ENCODE results near the gene RABEP2. TPM values are rescaled to one million over a fixed set of nuclear protein-coding genes. Genes with fewer than 3 reads are reported as not detected.
"Not testable (repeated sequence)": the region's sequence is repeated elsewhere in the genome, so short reads cannot be mapped to it uniquely, and the experiment has no call there.

RABEP2 gene
- total and polyA plus RNA-seq, 5 donors from 2014 or later: 2.9 to 28.2 (median 3.8) TPM

DNA sequence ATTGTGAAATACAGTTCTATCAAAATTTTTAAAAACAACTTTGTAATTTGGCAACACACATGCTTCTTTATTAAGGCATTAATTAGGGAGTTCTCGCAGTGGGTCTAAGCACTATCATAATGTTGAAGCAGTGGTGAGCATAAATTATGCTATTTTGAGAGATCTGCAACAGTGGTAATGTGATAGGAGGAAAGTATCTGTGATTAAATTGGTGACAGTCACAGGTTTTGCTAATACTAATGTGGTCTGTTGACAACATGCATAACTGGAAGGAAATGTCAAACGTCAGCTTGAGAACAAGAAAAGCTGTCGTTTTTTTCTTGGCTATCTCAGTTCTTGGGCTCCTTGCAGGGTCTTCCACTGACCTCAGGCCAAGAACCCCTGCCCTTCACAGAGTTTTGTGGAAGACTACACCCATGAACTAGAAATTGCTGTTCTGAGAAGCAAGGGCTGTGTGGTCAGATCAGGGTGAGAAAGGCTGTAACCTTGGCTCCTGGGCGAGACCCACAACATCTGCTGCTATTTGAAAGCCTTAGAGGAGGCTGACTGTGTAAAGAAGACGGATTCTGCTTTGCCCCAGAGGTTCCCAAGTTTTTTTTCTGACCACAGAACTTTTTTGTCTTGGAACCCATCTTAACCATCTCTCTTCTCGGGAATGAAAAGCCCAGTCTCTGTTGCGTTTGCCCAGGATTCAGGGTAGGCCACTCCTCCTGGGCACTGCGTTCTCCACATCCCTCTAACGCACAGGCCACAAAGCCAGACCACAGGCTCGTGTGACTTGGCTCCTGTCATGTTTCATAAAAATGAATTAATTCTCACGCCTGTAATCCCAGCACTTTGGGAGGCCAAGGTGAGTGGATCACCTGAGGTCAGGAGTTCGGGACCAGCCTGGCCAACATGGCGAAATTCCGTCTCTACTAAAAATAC is 32.8 kb downstream of the RABEP2 start:
- Histone ChIP-seq H3K27me3 (ENCODE audit: control insufficient read depth, insufficient read depth, low read length) (no peaks in the 10 kb centered on the region), H3K27ac (ENCODE audit: insufficient read depth, low read length, poor library complexity, severe bottlenecking) (no peak overlapping the region), H3K36me3 (ENCODE audit: control insufficient read depth, insufficient read depth, low read length) (no peaks in the 10 kb centered on the region), H3K4me3 (ENCODE audit: low read depth, low read length) (no peak overlapping the region), H3K4me1 (ENCODE audit: control insufficient read depth, insufficient read depth, low read length, poor library complexity, severe bottlenecking) (no peaks in the 10 kb centered on the region), H3K9me3 (ENCODE audit: control insufficient read depth in 2 of 2, low read length in 2 of 2) (no peaks in the 10 kb centered on the region)
- no peak for DNase-seq
- H3K27me3 Mint-ChIP-seq: no peaks in the 10 kb centered on the region
- ATAC-seq (ENCODE audit: low read depth in 2 of 2): no peak
- no peaks in the 10 kb centered on the region for H3K36me3 Mint-ChIP-seq
- H3K9me3 Mint-ChIP-seq: no peaks in the 10 kb centered on the region
- H3K4me3 Mint-ChIP-seq: no peak overlapping the region
- H3K4me1 Mint-ChIP-seq: no peaks in the 10 kb centered on the region
- H3K27ac Mint-ChIP-seq: no peak overlapping the region

DNA sequence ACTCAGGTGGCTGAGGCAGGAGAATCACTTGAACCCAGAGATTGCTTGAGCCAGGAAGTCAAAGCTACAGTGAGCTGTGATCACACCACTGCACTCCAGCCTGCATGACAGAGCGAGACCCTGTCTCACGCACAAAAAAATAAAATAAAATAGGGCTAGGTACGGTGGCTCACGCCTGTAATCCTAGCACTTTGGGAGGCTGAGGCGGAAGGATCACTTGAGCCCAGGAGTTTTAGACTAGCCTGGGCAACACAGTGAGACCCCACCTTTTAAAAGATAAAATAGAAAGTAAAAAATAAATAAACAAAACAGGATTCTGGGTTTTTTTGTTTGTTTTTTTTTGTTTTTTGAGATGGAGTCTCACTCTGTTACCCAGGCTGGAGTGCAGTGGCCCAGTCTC is 34.7 kb downstream of the RABEP2 start:
- H3K27ac Mint-ChIP-seq; H3K27me3 Mint-ChIP-seq; H3K4me1 ChIP-seq (ENCODE audit: control insufficient read depth, insufficient read depth, low read length, poor library complexity, severe bottlenecking); H3K9me3 Mint-ChIP-seq; H3K4me3 ChIP-seq (ENCODE audit: low read depth, low read length); H3K36me3 Mint-ChIP-seq; H3K4me3 Mint-ChIP-seq; H3K36me3 ChIP-seq (ENCODE audit: control insufficient read depth, insufficient read depth, low read length); DNase-seq; H3K9me3 ChIP-seq (ENCODE audit: control insufficient read depth in 2 of 2, low read length in 2 of 2); H3K27me3 ChIP-seq (ENCODE audit: control insufficient read depth, insufficient read depth, low read length); ATAC-seq (ENCODE audit: low read depth in 2 of 2); H3K4me1 Mint-ChIP-seq; H3K27ac ChIP-seq (ENCODE audit: insufficient read depth, low read length, poor library complexity, severe bottlenecking): not testable (repeated sequence)

DNA sequence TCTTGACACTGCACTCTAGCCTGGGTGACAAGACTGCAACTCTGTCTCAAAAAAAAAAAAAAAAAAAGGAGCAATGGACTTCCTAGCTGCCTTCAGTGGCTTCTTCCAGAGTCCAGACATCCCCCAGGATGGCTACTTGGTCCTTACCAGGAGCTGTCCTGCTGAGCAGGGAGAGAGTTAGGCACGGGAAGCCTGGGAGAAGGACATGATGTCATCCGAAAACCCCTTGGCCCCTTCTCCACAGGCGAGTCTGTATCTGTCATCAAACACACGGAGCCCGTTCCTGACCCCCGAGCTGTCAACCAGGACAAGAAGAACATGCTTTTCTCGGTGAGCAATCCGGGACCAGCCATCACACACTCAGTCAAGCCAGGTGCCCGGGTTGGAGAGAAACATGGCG is 38.1 kb downstream of the RABEP2 start:
- Mint-ChIP-seq H3K27ac (peak overlapping the region in 1 of 3 donors; percentile 26), H3K4me3 (no peak overlapping the region), H3K9me3 (no peaks in the 10 kb centered on the region), H3K36me3 (no peaks in the 10 kb centered on the region), H3K27me3 (no peaks in the 10 kb centered on the region), H3K4me1 (peaks cover 0 to 5% (median 0%) of the 10 kb centered on the region in 4 donors)
- ATAC-seq (ENCODE audit: low read depth in 2 of 2) (no peak), DNase-seq (no peak)
- no peak overlapping the region for H3K27ac ChIP-seq (ENCODE audit: insufficient read depth, low read length, poor library complexity, severe bottlenecking)
- no peaks in the 10 kb centered on the region for H3K4me1 ChIP-seq (ENCODE audit: control insufficient read depth, insufficient read depth, low read length, poor library complexity, severe bottlenecking)
- no peaks in the 10 kb centered on the region for H3K36me3 ChIP-seq (ENCODE audit: control insufficient read depth, insufficient read depth, low read length)
- no peaks in the 10 kb centered on the region for H3K9me3 ChIP-seq (ENCODE audit: control insufficient read depth in 2 of 2, low read length in 2 of 2)
- no peak overlapping the region for H3K4me3 ChIP-seq (ENCODE audit: low read depth, low read length)
- H3K27me3 ChIP-seq (ENCODE audit: control insufficient read depth, insufficient read depth, low read length): no peaks in the 10 kb centered on the region

DNA sequence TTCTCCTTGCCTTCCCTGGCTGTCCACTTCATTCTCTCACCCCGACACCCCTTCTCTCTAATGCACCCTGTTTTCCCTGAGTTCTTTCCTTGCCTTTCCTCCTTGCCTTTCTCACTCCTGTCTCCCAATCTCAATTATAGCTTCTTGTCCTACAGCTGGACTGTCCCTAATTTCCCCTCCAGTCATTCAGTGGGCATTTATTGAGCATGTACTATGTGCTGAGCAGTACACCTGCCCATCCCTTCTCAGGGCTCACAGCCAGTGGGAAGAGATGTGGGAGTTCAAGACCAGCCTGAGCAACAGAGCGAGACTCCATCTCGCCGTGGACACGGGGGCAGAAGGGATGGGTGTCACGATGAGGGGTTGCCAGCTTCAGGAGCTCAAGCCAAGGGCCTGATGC is 41.0 kb downstream of the RABEP2 start:
- H3K4me3 Mint-ChIP-seq: peak overlapping the region in 2 of 4 donors; percentile 46 to 55

DNA sequence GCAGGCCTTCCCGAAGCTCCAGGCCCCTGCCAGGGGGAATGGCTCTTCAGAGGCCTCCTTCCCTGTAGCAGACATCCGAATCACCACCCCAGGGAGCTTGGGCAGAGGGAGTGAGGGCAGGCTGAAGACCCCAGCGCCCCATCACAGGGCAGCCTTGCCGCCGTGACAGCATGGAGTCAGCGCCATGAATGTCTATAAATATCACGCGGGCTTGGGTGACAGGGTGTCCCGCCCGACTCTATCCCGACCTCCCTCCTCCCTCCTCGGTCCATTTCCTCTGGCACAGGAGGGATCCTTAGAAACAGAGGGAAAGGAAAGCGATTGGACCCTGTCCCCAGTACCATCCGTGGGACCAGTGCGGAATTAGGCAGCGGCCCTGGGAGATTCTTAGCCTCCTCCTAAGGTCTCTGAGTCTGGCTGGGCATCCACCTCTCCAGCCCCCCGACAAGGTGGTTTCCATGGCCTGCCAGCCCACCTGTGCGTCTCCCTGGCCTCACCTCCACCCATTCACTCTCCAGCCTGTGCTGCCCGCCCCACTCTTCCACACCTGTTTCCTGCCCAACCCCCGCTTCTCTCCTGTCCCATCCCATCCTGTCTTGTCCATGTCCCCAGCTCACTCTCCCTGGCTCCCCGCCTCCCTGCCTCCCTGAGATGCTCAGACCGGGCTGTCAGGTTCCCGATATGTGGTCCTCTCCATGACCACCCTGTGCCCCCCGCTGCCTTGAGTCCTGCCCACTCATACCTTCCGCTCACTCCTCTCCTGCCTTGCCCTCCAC is 41.6 kb downstream of the RABEP2 start:
- Mint-ChIP-seq H3K4me1 (peaks cover 0 to 23% (median 8%) of the 10 kb centered on the region in 4 donors), H3K27ac (no peak overlapping the region), H3K36me3 (no peaks in the 10 kb centered on the region), H3K9me3 (no peaks in the 10 kb centered on the region), H3K27me3 (peaks cover 6% of the 10 kb centered on the region), H3K4me3 (peak overlapping the region in 1 of 4 donors; percentile 55)
- DNase-seq: no peak
- Histone ChIP-seq H3K27me3 (ENCODE audit: control insufficient read depth, insufficient read depth, low read length) (no peaks in the 10 kb centered on the region), H3K36me3 (ENCODE audit: control insufficient read depth, insufficient read depth, low read length) (no peaks in the 10 kb centered on the region), H3K9me3 (ENCODE audit: control insufficient read depth in 2 of 2, low read length in 2 of 2) (no peaks in the 10 kb centered on the region), H3K4me1 (ENCODE audit: control insufficient read depth, insufficient read depth, low read length, poor library complexity, severe bottlenecking) (peaks cover 17% of the 10 kb centered on the region), H3K27ac (ENCODE audit: insufficient read depth, low read length, poor library complexity, severe bottlenecking) (no peak overlapping the region), H3K4me3 (ENCODE audit: low read depth, low read length) (no peak overlapping the region)
- ATAC-seq (ENCODE audit: low read depth in 2 of 2): no peak

More for the DNA sequence above, 41.0 kb downstream of the RABEP2 start:
- H3K27me3 ChIP-seq (ENCODE audit: control insufficient read depth, insufficient read depth, low read length): no peaks in the 10 kb centered on the region
- peaks cover 14% of the 10 kb centered on the region for H3K4me1 ChIP-seq (ENCODE audit: control insufficient read depth, insufficient read depth, low read length, poor library complexity, severe bottlenecking)
- peaks cover 6% of the 10 kb centered on the region for H3K27me3 Mint-ChIP-seq
- no peak for ATAC-seq (ENCODE audit: low read depth in 2 of 2)
- H3K36me3 ChIP-seq (ENCODE audit: control insufficient read depth, insufficient read depth, low read length): no peaks in the 10 kb centered on the region
- no peaks in the 10 kb centered on the region for H3K36me3 Mint-ChIP-seq
- no peak overlapping the region for H3K27ac Mint-ChIP-seq
- H3K4me3 ChIP-seq (ENCODE audit: low read depth, low read length): no peak overlapping the region
- H3K9me3 ChIP-seq (ENCODE audit: control insufficient read depth in 2 of 2, low read length in 2 of 2): no peaks in the 10 kb centered on the region
- H3K9me3 Mint-ChIP-seq: no peaks in the 10 kb centered on the region
- peaks cover 0 to 17% (median 7%) of the 10 kb centered on the region in 4 donors for H3K4me1 Mint-ChIP-seq
- no peak overlapping the region for H3K27ac ChIP-seq (ENCODE audit: insufficient read depth, low read length, poor library complexity, severe bottlenecking)
- no peak for DNase-seq

DNA sequence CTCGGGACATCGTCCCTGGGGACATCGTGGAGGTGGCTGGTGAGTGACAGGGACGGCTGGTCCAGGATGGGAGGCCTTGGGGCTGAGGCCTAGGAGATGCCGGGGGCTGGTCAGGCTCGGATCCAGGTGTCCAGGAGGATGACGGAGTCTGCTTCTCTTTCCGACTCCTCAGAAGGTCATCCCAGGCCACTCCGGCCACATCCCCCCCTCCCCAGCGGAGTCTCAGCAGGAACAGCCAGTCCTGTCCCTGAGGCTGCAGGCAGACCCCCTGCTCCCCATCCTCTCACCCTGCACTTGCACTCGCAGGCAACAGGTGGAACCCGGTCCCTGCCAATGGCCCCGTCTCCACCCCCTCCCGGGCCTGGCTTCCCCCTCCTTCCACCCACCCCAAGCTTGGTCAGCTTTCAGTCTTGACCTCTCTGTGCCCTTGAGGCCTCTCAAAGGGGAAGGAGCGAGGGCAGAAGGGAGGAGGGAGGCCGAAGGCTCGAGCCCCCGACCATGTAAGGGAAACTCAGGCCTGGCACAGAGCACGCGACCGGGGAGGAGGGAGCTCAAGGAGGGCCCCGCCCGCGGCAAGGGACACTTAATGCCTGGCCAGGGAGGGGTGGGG is 42.4 kb downstream of the RABEP2 start:
- peaks cover 17% of the 10 kb centered on the region for H3K4me1 ChIP-seq (ENCODE audit: control insufficient read depth, insufficient read depth, low read length, poor library complexity, severe bottlenecking)
- Mint-ChIP-seq H3K27ac (no peak overlapping the region), H3K4me3 (peak overlapping the region in 1 of 4 donors; percentile 85), H3K4me1 (peaks cover 0 to 23% (median 8%) of the 10 kb centered on the region in 4 donors), H3K9me3 (no peaks in the 10 kb centered on the region), H3K27me3 (peaks cover 6% of the 10 kb centered on the region), H3K36me3 (no peaks in the 10 kb centered on the region)
- DNase-seq (no peak), ATAC-seq (ENCODE audit: low read depth in 2 of 2) (no peak)
- H3K27me3 ChIP-seq (ENCODE audit: control insufficient read depth, insufficient read depth, low read length): no peaks in the 10 kb centered on the region
- no peaks in the 10 kb centered on the region for H3K36me3 ChIP-seq (ENCODE audit: control insufficient read depth, insufficient read depth, low read length)
- no peaks in the 10 kb centered on the region for H3K9me3 ChIP-seq (ENCODE audit: control insufficient read depth in 2 of 2, low read length in 2 of 2)
- H3K27ac ChIP-seq (ENCODE audit: insufficient read depth, low read length, poor library complexity, severe bottlenecking): no peak overlapping the region
- no peak overlapping the region for H3K4me3 ChIP-seq (ENCODE audit: low read depth, low read length)

DNA sequence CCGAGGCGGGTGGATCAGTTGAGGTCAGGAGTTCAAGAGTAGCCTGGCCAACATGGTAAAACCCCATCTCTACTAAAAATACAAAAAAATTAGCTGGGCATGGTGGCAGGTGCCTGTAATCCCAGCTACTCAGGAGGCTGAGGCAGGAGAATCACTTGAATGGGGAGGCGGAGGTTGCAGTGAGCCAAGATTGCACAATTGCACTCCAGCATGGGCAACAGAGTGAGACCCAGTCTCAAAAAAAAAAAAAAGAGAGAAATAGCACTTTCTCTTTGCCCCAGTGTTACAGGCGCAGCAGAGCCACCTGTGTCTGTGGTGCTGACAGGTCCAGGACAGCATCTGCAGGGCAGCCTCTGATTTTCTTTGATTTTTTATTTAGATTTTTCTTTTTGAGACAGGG is 43.5 kb downstream of the RABEP2 start:
- DNase-seq; H3K27ac Mint-ChIP-seq; ATAC-seq (ENCODE audit: low read depth in 2 of 2); H3K4me3 ChIP-seq (ENCODE audit: low read depth, low read length); H3K27ac ChIP-seq (ENCODE audit: insufficient read depth, low read length, poor library complexity, severe bottlenecking); H3K27me3 Mint-ChIP-seq; H3K36me3 Mint-ChIP-seq; H3K36me3 ChIP-seq (ENCODE audit: control insufficient read depth, insufficient read depth, low read length); H3K9me3 ChIP-seq (ENCODE audit: control insufficient read depth in 2 of 2, low read length in 2 of 2); H3K27me3 ChIP-seq (ENCODE audit: control insufficient read depth, insufficient read depth, low read length); H3K9me3 Mint-ChIP-seq: not testable (repeated sequence)
- H3K4me1 ChIP-seq (ENCODE audit: control insufficient read depth, insufficient read depth, low read length, poor library complexity, severe bottlenecking): peaks cover 17% of the 10 kb centered on the region
- H3K4me1 Mint-ChIP-seq: peaks cover 0 to 23% (median 9%) of the 10 kb centered on the region in 4 donors
- H3K4me3 Mint-ChIP-seq: peak overlapping the region; percentile 66 to 90 (median 86)
